Fibroblast of peridontal ligament (primary cell): ENCODE results near the gene GGACT.
"Not testable (repeated sequence)": the region's sequence is repeated elsewhere in the genome, so short reads cannot be mapped to it uniquely, and the experiment has no call there.

Source experiments
- DNase-seq: peaks from one replicate; pipeline ENCODE4 v3.0.0-alpha.2; 2010; ENCODE audit errors: extremely low read depth

GGACT gene

GRCh38 chr13:100588331-100589177 lies at the start of gene GGACT:
Gene GGACT (minus strand): TSS chr13:100588789. CDS start chr13:100532591, 56,198 bp downstream.
- DNase-seq = peak; percentile 50

GRCh38 chr13:100637796-100638195 lies 49.2 kb upstream of the GGACT start:
- no peak for DNase-seq

GRCh38 chr13:100637380-100637779 lies 48.8 kb upstream of the GGACT start:
- no peak for DNase-seq

GRCh38 chr13:100636441-100636840 lies 47.9 kb upstream of the GGACT start:
- DNase-seq = no peak

- DNase-seq = no peak
These were observed 47.4 kb upstream of the GGACT start for GRCh38 chr13:100636004-100636403.

GRCh38 chr13:100634696-100635095 lies 46.1 kb upstream of the GGACT start:
- DNase-seq = no peak

- peak; percentile 96 for DNase-seq
These were observed 44.9 kb upstream of the GGACT start for GRCh38 chr13:100633461-100633860.

- no peak for DNase-seq
These were observed 42.0 kb upstream of the GGACT start for GRCh38 chr13:100630555-100630954.

GRCh38 chr13:100627120-100627519 lies 38.5 kb upstream of the GGACT start:
- no peak for DNase-seq

GRCh38 chr13:100625447-100625846 lies 36.9 kb upstream of the GGACT start:
- no peak for DNase-seq

- DNase-seq = no peak
These were observed 32.2 kb upstream of the GGACT start for GRCh38 chr13:100620792-100621191.

GRCh38 chr13:100619940-100620339 lies 31.4 kb upstream of the GGACT start:
- DNase-seq = no peak

GRCh38 chr13:100618897-100619296 lies 30.3 kb upstream of the GGACT start:
- not testable (repeated sequence) for DNase-seq

- DNase-seq = no peak
These were observed 24.4 kb upstream of the GGACT start for GRCh38 chr13:100613031-100613430.

- DNase-seq = no peak
These were observed 23.3 kb upstream of the GGACT start for GRCh38 chr13:100611678-100612492.

GRCh38 chr13:100610391-100611347 lies 22.1 kb upstream of the GGACT start:
- no peak for DNase-seq

- DNase-seq = peak; percentile 21
These were observed 20.3 kb upstream of the GGACT start for GRCh38 chr13:100608906-100609305.

- DNase-seq = peak; percentile 21
These were observed 19.9 kb upstream of the GGACT start for GRCh38 chr13:100608489-100608888.

- DNase-seq = no peak
These were observed 16.5 kb upstream of the GGACT start for GRCh38 chr13:100604918-100605710.

- no peak for DNase-seq
These were observed 14.0 kb upstream of the GGACT start for GRCh38 chr13:100602493-100603111.
